PC-3 (cell line): Measurements from ENCODE around the gene FADD.

ENCODE experiments used
- CTCF ChIP-seq: fragments of 300-600 bp; sonication (generic); conservative IDR thresholded peaks from 2 replicates; pipeline ENCODE4 v1.5.1; 2017; ENCODE audit warnings: antibody characterized with exemption, low read depth, mild to moderate bottlenecking, low read length
- EZH2 ChIP-seq: fragments of 300-600 bp; sonication (generic); IDR thresholded peaks from one replicate; pipeline ENCODE4 v1.6.1; 2017; ENCODE audit warnings: antibody characterized with exemption, mild to moderate bottlenecking, low read length; ENCODE audit not compliant: unreplicated experiment
- EZH2phosphoT487 ChIP-seq: fragments of 300-600 bp; sonication (generic); IDR thresholded peaks from 2 replicates; pipeline ENCODE4 v1.6.1; 2018; ENCODE audit warnings: mild to moderate bottlenecking, antibody characterized with exemption, low read length, borderline replicate concordance

- TF ChIP-seq CTCF (no peak), EZH2 (no peak), EZH2phosphoT487 (no peak)
Measured at GRCh38 chr11:70247042-70247709, 44.1 kb downstream of the FADD start.
